Dedifferentiated amniotic fluid mesenchymal stem cell (primary cell): ENCODE results near the gene CDK10.

Experiments
- DNase-seq: peaks from one replicate; pipeline ENCODE4 v3.0.0-alpha.2; 2016; ENCODE audit errors: extremely low spot score

Gene CDK10

GRCh38 chr16:89711601-89712273 is 25.2 kb downstream of the CDK10 start:
- DNase-seq: no peak

DNA sequence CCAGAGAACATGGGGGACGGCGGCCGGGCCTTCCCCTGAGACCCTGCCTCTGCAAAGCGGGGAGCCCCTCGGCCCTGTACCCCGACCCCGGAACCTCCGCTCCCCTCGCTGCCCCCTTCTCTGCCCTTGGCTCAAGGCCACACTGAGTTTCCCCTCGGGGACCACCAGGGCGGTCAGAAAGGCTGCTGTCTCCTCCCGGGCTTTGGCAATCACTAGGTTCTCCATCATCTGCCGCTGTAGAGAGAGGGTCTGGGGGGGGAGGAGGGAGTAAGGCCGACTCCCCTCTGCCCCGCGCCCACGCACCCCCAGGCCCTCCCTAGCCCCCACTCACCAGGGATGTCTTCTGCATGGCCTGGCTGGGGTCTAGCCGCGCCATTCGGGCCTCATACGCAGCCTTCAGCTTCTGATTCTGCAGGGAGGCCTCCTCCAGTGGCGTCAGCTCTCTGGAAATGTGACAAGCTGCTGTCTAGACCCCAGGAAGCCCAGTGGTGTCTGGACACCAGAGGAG is 25.8 kb downstream of the CDK10 start:
- no peak for DNase-seq

DNA sequence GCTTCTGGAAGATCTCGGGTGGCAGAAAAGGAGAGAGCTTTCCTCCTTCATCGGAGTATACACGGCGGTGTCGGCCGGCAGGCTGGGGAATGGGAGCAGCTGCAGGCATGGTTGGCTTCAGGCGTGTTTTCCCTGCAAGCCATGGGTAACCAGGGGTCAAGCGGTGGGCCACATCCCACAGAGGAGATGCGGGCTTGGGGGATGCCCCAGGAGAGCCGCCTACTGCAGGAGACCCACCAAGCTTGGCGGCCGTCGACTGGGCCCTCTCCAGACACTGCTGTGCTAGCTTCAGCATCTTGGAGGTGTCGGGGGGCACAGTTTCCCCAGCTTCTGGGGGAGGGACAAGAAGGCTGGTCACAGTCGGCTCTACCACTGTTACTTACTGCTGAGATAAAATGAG is 30.0 kb downstream of the CDK10 start:
- DNase-seq: no peak

GRCh38 chr16:89716916-89717687 is 30.6 kb downstream of the CDK10 start:
- no peak for DNase-seq

DNA sequence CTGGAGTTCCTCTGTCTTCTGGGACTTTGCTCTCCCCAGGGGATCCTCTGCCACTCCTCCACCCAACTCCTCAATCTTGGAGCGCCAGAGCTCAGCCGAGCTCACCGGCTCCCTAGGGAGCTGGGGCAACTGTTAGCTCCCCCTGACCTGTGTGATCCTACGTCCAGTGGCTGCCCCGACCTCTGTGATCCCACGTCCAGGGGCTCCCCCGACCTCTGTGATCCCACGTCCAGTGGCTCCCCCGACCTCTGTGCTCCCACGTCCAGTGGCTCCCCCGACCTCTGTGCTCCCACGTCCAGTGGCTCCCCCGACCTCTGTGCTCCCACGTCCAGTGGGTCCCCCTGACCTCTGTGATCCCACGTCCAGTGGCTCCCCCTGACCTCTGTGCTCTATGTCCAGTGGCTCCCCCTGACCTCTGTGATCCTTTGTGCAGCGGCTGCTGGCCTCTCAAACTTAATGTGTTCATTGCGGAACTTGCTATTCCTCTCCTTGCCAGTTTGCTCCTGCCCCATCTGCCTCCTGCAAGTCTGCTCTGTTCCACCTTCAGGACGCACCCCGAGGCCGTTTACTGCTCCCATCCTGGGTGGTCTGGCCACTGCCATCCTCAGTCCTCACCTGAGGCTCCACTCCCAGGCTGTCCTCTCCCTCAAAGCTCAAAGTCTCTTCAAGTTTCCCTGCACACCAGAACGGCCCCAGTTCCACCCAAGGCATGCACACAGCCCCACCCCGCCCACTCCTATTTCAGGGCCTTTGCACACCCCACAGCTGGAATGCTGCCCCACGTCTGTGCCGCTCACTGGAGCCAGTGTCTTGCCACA is 31.4 kb downstream of the CDK10 start:
- DNase-seq: no peak

DNA sequence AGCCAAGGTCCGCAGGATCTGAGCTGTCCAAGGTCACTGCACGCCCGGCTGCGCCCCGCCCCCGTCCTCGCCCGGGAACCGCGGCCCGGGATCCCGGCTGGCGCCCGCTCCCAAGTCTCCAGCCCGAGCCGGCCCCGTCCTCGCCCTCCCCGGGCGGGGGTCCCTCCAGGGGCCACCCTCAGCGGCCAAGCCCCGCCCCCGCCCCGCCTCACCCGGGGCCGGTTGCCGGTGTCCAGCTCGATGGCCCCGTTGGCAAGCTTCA is 34.0 kb downstream of the CDK10 start:
- no peak for DNase-seq

DNA sequence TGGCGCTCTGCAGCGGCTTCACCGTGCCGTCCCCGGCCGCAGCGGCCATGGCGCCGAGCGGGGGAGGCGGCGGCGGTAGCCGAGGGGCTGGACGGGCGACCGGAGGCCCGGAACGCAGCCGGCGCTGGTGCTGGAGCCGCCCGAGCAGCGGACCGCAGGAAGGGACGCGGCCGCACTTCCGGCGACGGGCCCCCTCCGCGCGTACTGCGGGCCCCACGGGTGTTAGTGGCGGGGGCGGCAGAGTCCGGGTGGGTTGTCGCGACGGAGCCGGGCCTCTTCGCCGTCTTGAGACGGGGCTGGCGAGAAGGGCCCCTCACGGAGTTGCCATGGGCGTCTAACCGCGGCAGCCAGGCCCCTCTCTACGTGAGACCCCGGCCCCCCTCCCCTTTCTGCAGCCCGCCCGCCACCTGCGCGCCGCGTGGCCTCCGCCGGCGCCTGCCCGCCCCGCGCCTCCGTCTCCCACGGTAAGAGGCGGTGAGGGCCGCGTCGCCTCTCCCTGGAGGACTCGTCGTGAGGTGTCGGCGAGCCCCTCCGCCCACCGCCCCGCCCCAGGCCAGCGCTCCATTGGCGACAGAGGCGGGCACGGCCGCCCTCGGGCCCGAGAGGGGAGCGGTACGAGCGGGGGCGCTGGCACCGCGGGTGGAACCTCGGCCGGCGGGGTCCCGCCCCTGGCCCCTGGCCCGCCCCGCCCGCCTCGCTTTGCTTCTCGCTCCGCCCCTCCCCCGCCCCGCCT is 34.5 kb downstream of the CDK10 start, which contains the start of the genes VPS9D1 and ZNF276:
Gene VPS9D1, minus strand, starts transcription at position 86 of the 733 bp plus-strand sequence. Its CDS starts 37 bp downstream, at position 49.
Gene ZNF276, plus strand, starts transcription at position 725 of the 733 bp plus-strand sequence. CDS start 104 bp downstream, outside the sequence.
- DNase-seq: peak; percentile 72

DNA sequence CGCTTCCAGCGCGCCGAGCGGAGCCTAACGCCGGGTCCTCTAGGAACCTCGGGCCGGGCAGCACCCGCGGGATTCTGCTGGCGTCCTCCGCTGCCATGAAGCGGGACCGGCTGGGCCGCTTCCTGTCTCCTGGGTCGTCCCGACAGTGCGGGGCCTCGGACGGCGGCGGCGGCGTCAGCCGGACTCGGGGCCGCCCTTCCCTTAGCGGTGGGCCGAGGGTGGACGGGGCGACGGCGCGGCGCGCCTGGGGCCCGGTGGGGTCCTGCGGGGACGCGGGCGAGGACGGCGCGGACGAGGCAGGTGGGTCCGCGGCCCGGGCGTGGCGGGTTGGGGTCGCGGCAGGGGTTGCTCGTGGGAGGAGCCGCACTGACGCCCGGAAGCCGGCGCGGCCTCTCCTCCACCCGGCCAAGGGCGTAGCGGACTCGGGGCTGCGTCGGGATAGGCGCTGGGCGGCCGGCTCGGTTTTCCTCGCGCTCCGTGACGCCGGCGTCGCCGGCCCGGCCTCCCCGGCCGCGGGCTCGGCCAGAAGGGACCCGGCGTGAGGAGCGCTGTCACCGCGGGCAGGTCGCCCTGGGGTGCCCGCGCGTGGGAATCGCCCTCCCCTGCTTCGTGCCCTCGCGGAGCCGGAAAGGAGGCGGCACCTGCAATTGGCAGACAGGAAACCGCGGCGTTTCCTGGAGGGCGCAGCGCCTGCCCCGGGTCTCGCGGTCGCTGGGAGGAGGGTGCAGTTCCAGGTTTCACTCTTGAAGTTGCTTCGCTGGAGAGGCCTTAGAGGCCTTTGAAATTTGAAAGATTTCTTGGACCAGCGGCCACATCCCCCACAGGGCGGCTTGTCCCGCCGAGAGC is 35.3 kb downstream of the CDK10 start:
- no peak for DNase-seq

DNA sequence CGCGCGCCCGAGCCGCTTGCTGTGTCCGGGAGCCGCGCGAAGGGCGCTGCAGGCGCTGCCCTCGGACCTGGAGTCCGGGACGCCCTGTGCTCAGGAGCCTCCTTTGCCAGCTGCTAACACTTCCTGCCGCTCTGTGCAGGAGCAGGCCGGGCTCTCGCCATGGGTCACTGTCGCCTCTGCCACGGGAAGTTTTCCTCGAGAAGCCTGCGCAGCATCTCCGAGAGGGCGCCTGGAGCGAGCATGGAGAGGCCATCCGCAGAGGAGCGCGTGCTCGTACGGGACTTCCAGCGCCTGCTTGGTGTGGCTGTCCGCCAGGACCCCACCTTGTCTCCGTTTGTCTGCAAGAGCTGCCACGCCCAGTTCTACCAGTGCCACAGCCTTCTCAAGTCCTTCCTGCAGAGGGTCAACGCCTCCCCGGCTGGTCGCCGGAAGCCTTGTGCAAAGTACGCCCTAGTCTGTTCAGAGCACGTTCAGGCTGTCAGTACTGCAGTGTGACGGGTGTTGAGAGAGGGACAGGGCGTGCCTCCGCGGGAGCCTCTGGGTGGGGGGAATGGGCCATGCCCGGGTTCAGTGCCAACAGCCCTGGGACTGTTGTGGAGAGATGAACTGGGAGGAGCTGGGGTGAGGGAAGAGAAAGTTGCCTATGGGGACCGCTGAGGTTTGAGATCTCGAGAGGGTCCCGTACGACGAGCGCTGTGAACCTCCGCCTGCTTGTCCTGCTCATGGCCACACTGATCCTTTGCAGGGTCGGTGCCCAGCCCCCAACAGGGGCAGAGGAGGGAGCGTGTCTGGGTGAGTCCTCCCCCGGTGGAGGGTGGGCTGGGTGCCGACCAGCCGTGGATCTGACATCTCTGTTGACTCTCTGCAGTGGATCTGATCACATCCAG is 36.1 kb downstream of the CDK10 start:
- no peak for DNase-seq

GRCh38 chr16:89723279-89724250 is 37.1 kb downstream of the CDK10 start:
- DNase-seq: no peak

DNA sequence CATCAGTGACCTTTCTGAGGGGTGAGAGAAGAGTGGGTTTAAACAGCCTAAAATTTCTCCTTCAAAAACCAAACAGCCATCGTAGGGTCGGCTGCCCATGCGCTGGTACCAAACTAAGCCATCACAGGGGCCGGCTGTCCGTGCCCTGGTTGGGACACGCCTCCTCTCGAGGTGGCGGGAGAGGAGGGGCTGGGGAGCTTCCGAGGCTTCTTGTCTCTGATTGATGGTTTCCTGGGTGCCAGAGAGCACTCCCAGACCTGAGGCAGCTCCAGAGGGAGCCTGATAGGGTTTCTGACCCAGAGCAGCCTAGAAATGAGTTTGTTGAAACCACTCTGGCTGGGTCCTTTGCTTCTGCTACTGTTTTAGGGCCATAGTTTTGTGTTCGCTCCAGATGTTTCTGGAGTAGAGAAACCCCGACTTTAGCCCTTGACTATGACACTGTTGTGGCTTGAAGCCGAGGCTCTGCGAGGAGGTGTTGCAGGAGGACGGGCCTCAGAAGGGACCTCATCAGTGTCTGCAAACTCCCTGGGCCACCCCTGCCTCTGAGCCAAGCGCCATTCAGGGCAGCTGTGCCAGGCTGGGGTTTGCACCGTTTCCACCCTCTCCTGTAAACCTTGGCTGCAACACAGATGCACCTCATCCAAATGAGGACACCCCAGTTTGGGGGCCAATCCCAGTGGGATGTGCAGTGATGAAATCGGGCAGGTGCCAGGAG is 41.1 kb downstream of the CDK10 start:
- no peak for DNase-seq

DNA sequence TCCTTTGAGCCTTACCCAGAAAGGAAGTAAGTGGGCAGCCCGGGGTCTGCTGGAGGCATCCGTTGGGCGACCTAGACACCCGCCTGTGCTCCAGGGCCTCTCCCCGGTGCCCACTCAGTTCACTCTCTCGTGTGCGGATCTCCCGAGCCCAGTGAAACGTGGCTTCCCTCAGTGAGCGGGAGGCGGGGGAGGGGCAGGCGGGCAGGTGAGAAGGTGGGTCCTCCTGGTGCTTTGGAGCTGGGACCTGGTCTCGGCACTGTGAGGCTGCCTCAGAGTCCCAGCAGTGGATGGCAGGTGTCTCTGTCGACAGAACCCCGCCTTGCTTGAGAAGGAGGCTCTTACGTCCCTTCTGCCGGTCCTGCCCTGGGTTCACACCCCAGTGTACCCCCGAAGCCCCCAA is 42.8 kb downstream of the CDK10 start:
- DNase-seq: no peak

- no peak for DNase-seq
Observed at GRCh38 chr16:89729863-89730593, 43.5 kb downstream of the CDK10 start.

DNA sequence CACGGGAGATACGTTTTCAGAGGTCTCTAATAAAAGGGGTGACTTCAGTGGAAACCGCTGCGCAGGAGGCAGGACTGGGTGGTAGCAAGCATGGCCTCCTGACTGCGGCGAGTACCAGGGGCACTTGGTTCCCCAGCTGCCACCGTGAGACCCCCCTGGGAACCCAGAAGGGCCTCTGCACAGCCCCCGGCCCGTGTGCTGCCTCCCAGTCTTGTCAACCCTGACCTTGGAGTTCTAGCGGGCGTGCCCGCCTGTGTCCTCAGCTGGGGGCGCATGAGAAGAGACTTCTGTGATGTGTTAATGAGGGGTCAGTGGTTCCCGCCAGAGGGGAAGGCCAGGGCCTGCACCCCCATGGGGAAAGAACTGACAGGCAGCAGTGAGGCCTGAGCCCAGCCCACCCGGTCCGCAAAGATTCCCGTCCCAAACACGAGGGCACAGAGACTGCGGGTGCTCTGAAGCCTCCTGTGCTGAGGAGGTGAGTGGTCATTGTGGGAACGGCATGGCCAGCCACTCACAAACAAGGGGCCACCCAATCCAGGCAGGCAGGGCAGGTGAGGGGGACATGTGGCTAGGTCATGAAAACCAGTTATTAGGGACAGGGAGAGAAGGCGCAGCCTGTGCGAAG is 44.2 kb downstream of the CDK10 start:
- DNase-seq: no peak

- DNase-seq: no peak
Observed at GRCh38 chr16:89732142-89732917, 45.8 kb downstream of the CDK10 start.

DNA sequence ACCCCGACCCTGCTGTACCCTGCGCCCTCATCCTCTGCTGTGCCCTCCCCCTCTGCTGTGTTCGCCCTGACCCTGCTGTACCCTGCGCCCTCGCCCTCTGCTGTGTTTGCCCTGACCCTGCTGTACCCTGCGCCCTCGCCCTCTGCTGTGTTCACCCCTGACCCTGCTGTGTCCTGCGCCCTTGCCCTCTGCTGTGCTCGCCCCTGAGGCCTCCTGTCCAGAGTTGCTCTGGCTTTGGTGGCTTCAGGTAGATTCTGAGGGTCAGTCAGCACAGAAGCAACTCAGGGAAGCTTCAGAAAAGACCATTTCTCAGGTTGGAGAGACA is 46.4 kb downstream of the CDK10 start:
- no peak for DNase-seq
